Heart left ventricle (tissue), 13 donors: ENCODE results near the gene SLC2A10.

Experiments used
- CTCF ChIP-seq, 12 donors: fragments of 200-600 bp; sonication (generic) in 4 of 12; IDR thresholded peaks; one replicate each; pipeline versions ENCODE4 v1.5.0 to v1.8.0; 2018 to 2022; ENCODE audit warnings: antibody characterized with exemption in 12 of 12, mild to moderate bottlenecking in 5 of 12
- POLR2A ChIP-seq, 2 donors: fragments of 450-650 bp; IDR thresholded peaks; one replicate each; pipeline ENCODE4 v1.6.1; 2017; ENCODE audit warnings: antibody characterized with exemption in 2 of 2, mild to moderate bottlenecking in 2 of 2, moderate library complexity in 2 of 2
- donor health status: ischemic (EF 13 %, LVEDD 7.1; RV severe dilation, severe dysfunction).
- donor health status: DM: no; HTN: yes; CAD: no.
- donor health status: DM: no; HTN: no; CAD: no.
- donor health status: ischemic (EF 25% LVEDD 6.9; RV normal size, moderate dysfunction).
- donor health status: ischemic (EF 25% LVEDD 5.7; RV mildly dilated, moderate dysfunction).
- donor health status: ischemic (EF 35%, LVEDD 5.7; RV mildly dilated, moderate dysfunction).
- donor health status: nonischemic (EF 11% LVEDD 7.7; RV severe dilation, severe dysfunction).
- donor health status: DM: yes; HTN: yes; CAD: no.
- donor health status: PGD.
- donor health status: ischemic (EF 29% LVEDD 5.4; RV normal size, mild dysfunction).
- donor health status: nonischemic (EF 23%, LVEDD 6.1; RV moderate dilation, normal function).

- TF ChIP-seq CTCF (IDR thresholded peaks at IDR 0.05), result no peak
- TF ChIP-seq POLR2A (IDR thresholded peaks at IDR 0.05), result no peak
Observed at GRCh38 chr20:46695892-46696291, 13.6 kb upstream of the SLC2A10 start.
